NCI-H146 (cell line): Measurements from ENCODE around the gene ZNF326.
"Not testable (repeated sequence)": the region's sequence is repeated elsewhere in the genome, so short reads cannot be mapped to it uniquely, and the experiment has no call there.

ENCODE experiments used
- DNase-seq: peaks from one replicate; lab custom pipeline; 2025; lab: John Stamatoyannopoulos, UW

ZNF326 gene

GRCh38 chr1:89966656-89967055 lies 28.3 kb upstream of the ZNF326 start:
- no peak for DNase-seq

GRCh38 chr1:89971600-89971999 lies 23.3 kb upstream of the ZNF326 start:
- DNase-seq: no peak

GRCh38 chr1:89972024-89972423 lies 22.9 kb upstream of the ZNF326 start:
- DNase-seq: no peak

- DNase-seq: no peak
These were observed 21.3 kb upstream of the ZNF326 start for GRCh38 chr1:89973471-89974127.

GRCh38 chr1:89974256-89974655 lies 20.7 kb upstream of the ZNF326 start:
- no peak for DNase-seq

- no peak for DNase-seq
These were observed 20.0 kb upstream of the ZNF326 start for GRCh38 chr1:89974696-89975470.

- DNase-seq: no peak
These were observed 19.3 kb upstream of the ZNF326 start for GRCh38 chr1:89975540-89976125.

GRCh38 chr1:89978755-89979154 lies 16.2 kb upstream of the ZNF326 start:
- DNase-seq: no peak

- DNase-seq: peak; percentile 11
These were observed 14.3 kb upstream of the ZNF326 start for GRCh38 chr1:89980605-89981004.

- DNase-seq: not testable (repeated sequence)
These were observed 12.1 kb upstream of the ZNF326 start for GRCh38 chr1:89982846-89983245.

GRCh38 chr1:89984564-89985116 lies 10.3 kb upstream of the ZNF326 start:
- DNase-seq: not testable (repeated sequence)

GRCh38 chr1:89986020-89986419 lies 8.9 kb upstream of the ZNF326 start:
- peak; percentile 56 for DNase-seq

- peak; percentile 63 for DNase-seq
These were observed 7.6 kb upstream of the ZNF326 start for GRCh38 chr1:89987159-89987819.

GRCh38 chr1:89989099-89989498 lies 5.8 kb upstream of the ZNF326 start:
- no peak for DNase-seq

- DNase-seq: peak; percentile 63
These were observed 5.1 kb upstream of the ZNF326 start for GRCh38 chr1:89989799-89990198.

- DNase-seq: no peak
These were observed 3.7 kb upstream of the ZNF326 start for GRCh38 chr1:89990976-89991831.

- no peak for DNase-seq
These were observed 1.4 kb upstream of the ZNF326 start for GRCh38 chr1:89993541-89993940.

- DNase-seq: no peak
These were observed 592 bp upstream of the ZNF326 start for GRCh38 chr1:89994231-89994804.

GRCh38 chr1:89995598-89996449 lies 914 bp downstream of the ZNF326 start:
- no peak for DNase-seq
